AG04450 (cell line): ENCODE measurements around the gene PAX6. TPM values are rescaled to one million over a fixed set of nuclear protein-coding genes. Genes with fewer than 3 reads are reported as not detected.

Source experiments
- CTCF ChIA-PET: fragments of 300-600, 350-600 bp; formaldehyde crosslinking; extraction: SDS; loops from one replicate; lab custom pipeline; 2022; ENCODE audit warnings: antibody characterized with exemption, inconsistent platforms; lab: Charles Lee
- POLR2A ChIA-PET: fragments of 350-600 bp; formaldehyde crosslinking; extraction: SDS; loops from one replicate; lab custom pipeline; 2021; ENCODE audit warnings: antibody characterized with exemption, inconsistent platforms; lab: Yijun Ruan, JAX
- DNase-seq: peaks from one replicate; pipeline ENCODE4 v3.0.0-alpha.2; 2011; ENCODE audit warnings: low read depth, low spot score
- H3K27ac ChIP-seq: one replicate; pipeline ENCODE4 v1.5.1; 2012; ENCODE audit warnings: low read depth, low read length, control low read depth
- H3K27me3 ChIP-seq: one replicate; pipeline ENCODE4 v1.6.0; 2012; ENCODE audit warnings: low read length; ENCODE audit not compliant: control insufficient read depth, insufficient read depth
- H3K4me3 ChIP-seq: 2 replicates; pipeline ENCODE4 v1.5.1; 2011; ENCODE audit warnings: mild to moderate bottlenecking, low read depth, low read length, control low read depth
- H3K9me3 ChIP-seq: 2 replicates; pipeline ENCODE4 v1.5.1; 2012; ENCODE audit warnings: low read length; ENCODE audit not compliant: control insufficient read depth, insufficient read depth
- polyA plus RNA-seq: library from polyadenylated mRNA; depleted of rRNA; stranded (reverse); fragments of >200 nt; gene quantifications from 2 replicates; pipeline ENCODE4 v1.2.3, GENCODE V29; 2011
- TF ChIP-seq, protein P1 (sequence below): IDR thresholded peaks from 2 replicates; pipeline ENCODE4 v1.5.1; 2011; ENCODE audit warnings: low read depth, low read length, control low read depth, inconsistent platforms

Gene PAX6
- polyA plus RNA-seq, 1 experiment = not detected

DNA sequence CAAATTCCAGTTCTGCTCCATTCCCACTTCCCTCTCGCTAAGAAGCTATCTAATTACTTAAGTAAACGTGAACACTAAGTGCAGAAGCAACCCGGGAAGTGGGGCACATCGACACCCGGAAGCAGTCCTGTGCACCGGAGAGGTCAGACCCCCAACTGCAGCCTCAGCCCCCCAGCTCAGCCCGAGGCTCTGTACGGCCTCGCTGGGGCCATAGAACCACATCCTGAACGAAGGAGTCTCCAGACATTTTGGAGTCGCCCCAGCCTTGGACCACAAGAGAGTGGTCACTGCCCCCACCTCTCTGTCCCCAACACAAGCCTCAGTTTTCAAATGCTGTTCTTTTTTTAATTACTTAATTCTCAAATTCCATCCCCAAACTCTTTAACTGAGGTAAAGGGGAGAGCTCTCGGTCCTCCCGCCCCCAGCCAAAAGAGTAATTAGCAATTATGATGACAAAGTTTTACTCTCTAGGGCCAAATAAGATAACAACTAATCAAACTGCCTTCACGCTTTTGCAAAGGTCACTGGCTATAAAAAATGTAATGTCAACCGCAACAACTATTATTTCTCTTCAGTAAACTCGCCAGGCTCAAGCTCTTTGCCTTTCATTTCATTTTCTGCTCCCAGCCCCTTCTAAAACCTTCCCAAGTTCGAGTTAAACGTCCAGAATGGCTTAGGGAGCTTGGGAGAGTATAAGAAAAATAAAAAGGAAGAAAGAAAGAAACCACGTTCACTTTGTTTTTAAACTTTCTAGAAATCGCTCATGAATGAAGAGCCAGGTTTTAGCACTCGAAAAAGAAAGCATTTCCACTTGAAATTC lies 2.2 kb downstream of the PAX6 start:
- H3K9me3 ChIP-seq = peaks cover 27% of the 10 kb centered on the region; the same call in 1 of the 2 replicates
- POLR2A ChIA-PET = no interaction called here
- TF ChIP-seq, protein P1, sequence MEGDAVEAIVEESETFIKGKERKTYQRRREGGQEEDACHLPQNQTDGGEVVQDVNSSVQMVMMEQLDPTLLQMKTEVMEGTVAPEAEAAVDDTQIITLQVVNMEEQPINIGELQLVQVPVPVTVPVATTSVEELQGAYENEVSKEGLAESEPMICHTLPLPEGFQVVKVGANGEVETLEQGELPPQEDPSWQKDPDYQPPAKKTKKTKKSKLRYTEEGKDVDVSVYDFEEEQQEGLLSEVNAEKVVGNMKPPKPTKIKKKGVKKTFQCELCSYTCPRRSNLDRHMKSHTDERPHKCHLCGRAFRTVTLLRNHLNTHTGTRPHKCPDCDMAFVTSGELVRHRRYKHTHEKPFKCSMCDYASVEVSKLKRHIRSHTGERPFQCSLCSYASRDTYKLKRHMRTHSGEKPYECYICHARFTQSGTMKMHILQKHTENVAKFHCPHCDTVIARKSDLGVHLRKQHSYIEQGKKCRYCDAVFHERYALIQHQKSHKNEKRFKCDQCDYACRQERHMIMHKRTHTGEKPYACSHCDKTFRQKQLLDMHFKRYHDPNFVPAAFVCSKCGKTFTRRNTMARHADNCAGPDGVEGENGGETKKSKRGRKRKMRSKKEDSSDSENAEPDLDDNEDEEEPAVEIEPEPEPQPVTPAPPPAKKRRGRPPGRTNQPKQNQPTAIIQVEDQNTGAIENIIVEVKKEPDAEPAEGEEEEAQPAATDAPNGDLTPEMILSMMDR = no peak

DNA sequence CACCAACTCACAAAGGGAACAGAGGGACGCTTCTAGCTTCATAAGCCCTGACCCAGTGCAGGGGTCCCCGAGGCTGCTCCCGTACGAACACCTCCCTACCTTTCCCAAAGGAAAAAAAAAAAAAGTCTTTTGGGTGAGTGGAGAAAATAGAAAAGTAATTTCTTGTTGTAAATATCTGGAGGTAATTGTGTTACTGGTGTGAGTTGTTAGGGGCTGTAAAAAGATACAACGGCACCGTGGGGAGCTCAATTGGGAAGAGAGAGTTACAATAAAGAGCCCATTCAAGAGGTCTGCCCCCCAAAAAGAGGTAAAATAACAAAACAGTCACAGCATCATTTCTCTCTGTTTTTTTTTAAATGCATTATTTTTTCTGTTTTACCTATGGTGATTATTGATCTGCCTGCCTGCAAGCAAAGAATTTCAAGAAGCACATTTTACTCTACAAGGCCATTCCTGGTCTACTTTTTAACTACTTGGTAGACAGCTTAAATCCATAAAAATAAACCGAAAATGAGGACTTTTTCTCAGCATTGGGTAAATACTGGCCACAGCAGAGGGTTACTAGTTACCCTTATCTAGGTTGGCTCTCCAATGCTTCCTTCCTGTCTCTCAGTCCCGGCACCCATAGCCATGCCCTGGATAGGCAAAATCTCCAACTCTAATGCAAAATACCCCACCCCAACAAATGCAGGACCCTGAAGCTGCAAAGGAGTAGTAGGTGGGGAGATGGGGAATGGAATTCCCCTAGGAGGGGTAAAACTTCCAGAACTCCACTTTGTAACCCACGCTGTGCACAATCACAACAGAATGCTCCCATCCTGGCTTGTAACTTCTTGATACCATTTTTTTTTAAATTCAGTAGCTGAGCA lies 3.1 kb downstream of the PAX6 start:
- Histone ChIP-seq H3K9me3 (peaks cover 32% of the 10 kb centered on the region; the same call in 1 of the 2 replicates), H3K4me3 (no peak overlapping the region), H3K27ac (no peak overlapping the region), H3K27me3 (peaks cover 97% of the 10 kb centered on the region)
- CTCF ChIA-PET = no interaction called here
- no peak for DNase-seq
- TF ChIP-seq, protein P1 = no peak
- POLR2A ChIA-PET = no interaction called here

More for the DNA sequence above, 2.2 kb downstream of the PAX6 start:
- no peak for DNase-seq
- CTCF ChIA-PET = no interaction called here
- Histone ChIP-seq H3K27me3 (peaks cover 97% of the 10 kb centered on the region), H3K4me3 (no peak overlapping the region), H3K27ac (no peak overlapping the region)

DNA sequence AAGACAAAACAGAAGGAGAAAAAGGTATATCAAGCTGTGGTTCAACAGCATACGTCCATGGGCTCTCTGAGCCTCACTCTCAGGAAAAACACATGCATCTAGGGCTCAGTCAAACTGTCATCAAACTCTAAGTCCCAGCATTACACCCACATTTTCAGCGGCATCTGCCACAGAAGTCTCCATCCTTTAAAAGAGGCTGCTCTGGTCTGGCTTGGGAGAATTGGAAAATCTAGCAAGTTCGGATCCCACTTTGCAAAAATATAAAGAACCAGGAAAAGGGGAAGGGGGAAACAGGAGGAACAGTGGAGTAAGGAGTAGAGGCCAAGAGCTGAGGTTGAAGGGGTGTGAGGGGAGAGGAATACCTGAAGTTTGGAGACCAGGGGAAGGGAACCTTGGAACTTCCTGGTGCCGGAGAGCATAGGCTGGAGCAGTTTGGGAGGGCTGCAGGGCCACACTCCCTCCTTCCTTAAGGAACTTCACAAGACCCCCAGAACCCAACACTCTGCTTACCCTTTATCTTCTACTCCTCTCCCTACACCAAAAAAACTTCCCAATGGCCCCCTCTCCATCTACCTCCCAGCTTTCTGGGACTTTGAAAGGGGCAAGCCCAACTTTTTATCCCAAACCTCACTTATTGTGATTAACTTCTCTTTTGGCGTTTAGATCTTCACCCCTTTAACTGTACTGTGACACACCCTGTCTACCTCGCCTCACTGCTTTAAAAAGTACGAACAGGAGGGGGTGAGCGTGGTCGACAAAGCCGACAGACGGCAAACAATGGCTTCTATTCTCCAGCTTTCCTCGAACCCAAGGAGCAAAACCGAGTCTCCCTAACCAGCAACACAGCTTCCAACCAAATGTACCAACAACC lies 4.0 kb downstream of the PAX6 start:
- Histone ChIP-seq H3K27me3 (peaks cover 92% of the 10 kb centered on the region), H3K4me3 (no peak overlapping the region), H3K27ac (no peak overlapping the region), H3K9me3 (peaks cover 24% of the 10 kb centered on the region; the same call in 1 of the 2 replicates)
- TF ChIP-seq, protein P1 = no peak
- ChIA-PET CTCF (no interaction called here), POLR2A (no interaction called here)
- DNase-seq = no peak

DNA sequence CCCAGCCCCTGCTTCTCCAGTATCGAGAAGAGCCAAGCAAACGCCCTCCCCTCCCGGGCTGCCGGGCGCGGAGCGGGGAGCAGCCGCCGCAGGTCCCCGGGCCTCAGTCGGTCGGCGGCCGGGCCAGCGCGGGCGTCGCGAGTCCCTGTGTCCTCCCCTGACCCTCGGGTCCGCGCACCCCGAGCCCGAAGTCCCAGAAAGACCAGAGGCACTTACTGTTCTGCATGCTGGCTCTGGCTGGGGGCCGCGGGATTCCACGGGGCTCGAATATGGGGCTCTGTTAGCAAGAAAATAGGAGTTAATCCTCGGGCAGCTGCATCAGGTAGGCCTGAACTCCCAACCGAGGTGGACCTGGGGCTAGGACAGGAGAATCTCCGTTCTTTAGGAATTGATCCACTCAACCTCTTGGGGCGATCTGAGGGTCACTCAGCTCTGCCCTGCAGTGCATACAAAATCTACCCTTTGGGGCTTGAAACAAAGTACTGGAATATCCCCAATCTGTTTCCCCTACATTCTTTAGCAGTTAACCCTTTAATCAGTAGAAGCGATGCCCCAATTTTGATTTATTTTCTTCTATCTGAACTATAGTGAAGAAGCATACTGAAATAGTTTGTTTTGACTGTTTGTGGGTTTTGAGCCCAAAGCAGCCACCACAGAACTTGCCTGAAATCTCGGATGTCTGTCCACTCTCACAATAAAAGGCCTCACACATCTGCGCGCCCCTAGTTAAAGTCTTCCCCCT lies 4.8 kb downstream of the PAX6 start:
- no peak for DNase-seq
- TF ChIP-seq, protein P1 = no peak
- ChIA-PET POLR2A (no interaction called here), CTCF (no interaction called here)
- Histone ChIP-seq H3K27ac (no peak overlapping the region), H3K9me3 (peaks cover 24% of the 10 kb centered on the region; the same call in 1 of the 2 replicates), H3K27me3 (peaks cover 88% of the 10 kb centered on the region), H3K4me3 (no peak overlapping the region)
